ENCODE measurements around the gene ITGAX. TPM values are rescaled to one million over a fixed set of nuclear protein-coding genes. Genes with fewer than 3 reads are reported as not detected.

ITGAX gene
- total RNA-seq, 1 experiment from 2014 or later: 2.7 TPM

- DNase-seq (ENCODE audit: low read depth): no peak
Measured at GRCh38 chr16:31430380-31431052, 75.5 kb downstream of the ITGAX start.

Other genes starting within 250 kb of the ITGAX start
- 56.4 and 66.0 TPM in 2 replicates for gene BCKDK, start 246.8 kb upstream of the ITGAX start, total RNA-seq (2014; rRNA removed; shearing (Covaris generic))
- gene KAT8, start 237.5 kb upstream of the ITGAX start, total RNA-seq (2014; rRNA removed; shearing (Covaris generic)): 57.0 and 62.1 TPM in 2 replicates
- not detected in 2 replicates for gene PRSS8, start 219.4 kb upstream of the ITGAX start, total RNA-seq (2014; rRNA removed; shearing (Covaris generic))
- 0.77 and 2.0 TPM in 2 replicates for gene PRSS36, start 205.1 kb upstream of the ITGAX start, total RNA-seq (2014; rRNA removed; shearing (Covaris generic))
- 21.7 and 34.0 TPM in 2 replicates for gene FUS, start 175.0 kb upstream of the ITGAX start, total RNA-seq (2014; rRNA removed; shearing (Covaris generic))
- 0.63 and 0.72 TPM in 2 replicates for gene PYCARD, start 152.4 kb upstream of the ITGAX start, total RNA-seq (2014; rRNA removed; shearing (Covaris generic))
- 0.06 TPM in 1 of 2 replicates, not detected in the other for gene TRIM72, start 141.1 kb upstream of the ITGAX start, total RNA-seq (2014; rRNA removed; shearing (Covaris generic))
- gene PYDC1, start 138.0 kb upstream of the ITGAX start, total RNA-seq (2014; rRNA removed; shearing (Covaris generic)): not detected in 2 replicates
- 0.02 and 0.03 TPM in 2 replicates for gene ITGAM, start 95.2 kb upstream of the ITGAX start, total RNA-seq (2014; rRNA removed; shearing (Covaris generic))
- gene ITGAD, start 38.2 kb downstream of the ITGAX start, total RNA-seq (2014; rRNA removed; shearing (Covaris generic)): 0.03 TPM in 1 of 2 replicates, not detected in the other
- gene COX6A2, start 73.2 kb downstream of the ITGAX start, total RNA-seq (2014; rRNA removed; shearing (Covaris generic)): not detected in 2 replicates
- not detected in 2 replicates for gene ZNF843, start 87.6 kb downstream of the ITGAX start, total RNA-seq (2014; rRNA removed; shearing (Covaris generic))
- 19.8 and 21.5 TPM in 2 replicates for gene ARMC5, start 104.3 kb downstream of the ITGAX start, total RNA-seq (2014; rRNA removed; shearing (Covaris generic))
- gene TGFB1I1, start 117.0 kb downstream of the ITGAX start, total RNA-seq (2014; rRNA removed; shearing (Covaris generic)): 35.9 and 90.6 TPM in 2 replicates
- not detected in 2 replicates for gene SLC5A2, start 127.9 kb downstream of the ITGAX start, total RNA-seq (2014; rRNA removed; shearing (Covaris generic))
- 33.2 and 43.9 TPM in 2 replicates for gene RUSF1, start 153.2 kb downstream of the ITGAX start, total RNA-seq (2014; rRNA removed; shearing (Covaris generic))
- gene AHSP, start 172.7 kb downstream of the ITGAX start, total RNA-seq (2014; rRNA removed; shearing (Covaris generic)): not detected in 2 replicates